IMR-90 (cell line): ENCODE measurements around the gene ADCY4. TPM values are rescaled to one million over a fixed set of nuclear protein-coding genes. Genes with fewer than 3 reads are reported as not detected.

Experiments
- ATAC-seq: fragments of 200-7000 bp; cut with Tn5 transposase; 2 replicates; pipeline ENCODE4 v1.9.1; 2020; ENCODE audit warnings: low read depth, mild to moderate bottlenecking, moderate library complexity
- BruUV-seq: library from RNA; stranded (reverse); fragments of 400-500 nt; replicated peaks from 2 replicates; lab custom pipeline; 2021; lab: Mats Ljungman, UMichigan
- CTCF ChIA-PET: fragments of 300-600 bp; formaldehyde crosslinking; extraction: SDS; loops from one replicate; lab custom pipeline; 2021; ENCODE audit warnings: antibody characterized with exemption; lab: Yijun Ruan, JAX
- POLR2A ChIA-PET: fragments of 300-600 bp; sonication (Branson Sonifier 250); formaldehyde crosslinking; loops from one replicate; lab custom pipeline; 2022; ENCODE audit warnings: antibody characterized with exemption; ENCODE audit not compliant: unreplicated experiment; lab: Charles Lee
- DNase-seq: peaks from one replicate; pipeline ENCODE4 v3.0.0; 2013
- H2AFZ ChIP-seq: replicated peaks from 2 replicates; pipeline ENCODE3; 2013; ENCODE audit warnings: low read length, mild to moderate bottlenecking; ENCODE audit not compliant: poor library complexity
- H2AK5ac ChIP-seq: 2 replicates; pipeline ENCODE4 v1.6.1; 2013; ENCODE audit warnings: low read depth, low read length, inconsistent platforms
- H2AK9ac ChIP-seq: replicated peaks from 2 replicates; pipeline ENCODE3; 2013; ENCODE audit warnings: mild to moderate bottlenecking, low read depth, low read length, moderate library complexity; ENCODE audit not compliant: poor library complexity
- H2BK120ac ChIP-seq: 2 replicates; pipeline ENCODE4 v1.6.1; 2013; ENCODE audit warnings: low read depth, low read length, inconsistent platforms
- H2BK15ac ChIP-seq: 3 replicates; pipeline ENCODE4 v1.6.1; 2013; ENCODE audit warnings: low read depth, low read length, inconsistent platforms
- H2BK20ac ChIP-seq: 2 replicates; pipeline ENCODE4 v1.6.1; 2013; ENCODE audit warnings: low read depth, mild to moderate bottlenecking, inconsistent platforms, low read length, moderate library complexity
- H2BK5ac ChIP-seq: 2 replicates; pipeline ENCODE4 v1.6.1; 2013; ENCODE audit warnings: mild to moderate bottlenecking, low read depth, low read length, inconsistent platforms; ENCODE audit not compliant: poor library complexity, severe bottlenecking
- H3K14ac ChIP-seq: replicated peaks from 2 replicates; pipeline ENCODE4 v1.6.1; 2013; ENCODE audit warnings: low read depth, low read length, inconsistent platforms
- H3K18ac ChIP-seq: 2 replicates; pipeline ENCODE4 v1.6.1; 2013; ENCODE audit warnings: low read depth, low read length, control low read depth
- H3K23ac ChIP-seq: 2 replicates; pipeline ENCODE4 v1.6.1; 2013; ENCODE audit warnings: low read depth, low read length, inconsistent platforms
- H3K27ac ChIP-seq: 2 replicates; pipeline ENCODE4 v1.5.1; 2013; ENCODE audit warnings: mild to moderate bottlenecking, control low read depth, low read length; ENCODE audit not compliant: insufficient read depth
- H3K27me3 ChIP-seq: 2 replicates; pipeline ENCODE4 v1.6.1; 2013; ENCODE audit warnings: low read length; ENCODE audit not compliant: control insufficient read depth, insufficient read depth
- H3K36me3 ChIP-seq: 2 replicates; pipeline ENCODE4 v1.6.1; 2013; ENCODE audit warnings: low read length, mixed read lengths; ENCODE audit not compliant: control insufficient read depth, insufficient read depth
- H3K4ac ChIP-seq: 2 replicates; pipeline ENCODE4 v1.6.1; 2013; ENCODE audit warnings: low read depth, low read length, inconsistent platforms
- H3K4me1 ChIP-seq: 2 replicates; pipeline ENCODE4 v1.6.1; 2013; ENCODE audit warnings: low read length, mixed read lengths; ENCODE audit not compliant: control insufficient read depth, insufficient read depth
- H3K4me2 ChIP-seq: 2 replicates; pipeline ENCODE4 v1.6.1; 2013; ENCODE audit warnings: low read depth, mild to moderate bottlenecking, control low read depth, low read length, moderate library complexity
- H3K4me3 ChIP-seq: 2 replicates; pipeline ENCODE4 v1.5.1; 2013; ENCODE audit warnings: low read depth, mild to moderate bottlenecking, control low read depth, low read length, moderate library complexity; ENCODE audit not compliant: insufficient read depth
- H3K56ac ChIP-seq: 2 replicates; pipeline ENCODE4 v1.6.1; 2013; ENCODE audit warnings: low read length, inconsistent platforms; ENCODE audit not compliant: insufficient read depth; ENCODE audit errors: extremely low read depth
- H3K79me1 ChIP-seq, 2 experiments: 2 replicates each; pipeline ENCODE4 v1.6.1; 2013; ENCODE audit warnings: low read length in 2 of 2, inconsistent platforms in 1 of 2, low read depth in 1 of 2
- H3K9ac ChIP-seq: 2 replicates; pipeline ENCODE4 v1.6.1; 2013; ENCODE audit warnings: low read depth, low read length, control low read depth
- H3K9me1 ChIP-seq: 2 replicates; pipeline ENCODE4 v1.6.1; 2013; ENCODE audit warnings: low read length, inconsistent platforms; ENCODE audit not compliant: insufficient read depth
- H3K9me3 ChIP-seq: 2 replicates; pipeline ENCODE4 v1.6.1; 2013; ENCODE audit warnings: low read length; ENCODE audit not compliant: control insufficient read depth, insufficient read depth
- H4K20me1 ChIP-seq: 2 replicates; pipeline ENCODE4 v1.6.1; 2013; ENCODE audit warnings: low read length, inconsistent platforms; ENCODE audit not compliant: insufficient read depth
- H4K5ac ChIP-seq: 2 replicates; pipeline ENCODE4 v1.6.1; 2013; ENCODE audit warnings: mild to moderate bottlenecking, low read depth, low read length, control low read depth
- H4K8ac ChIP-seq, 2 experiments: 2 replicates each; pipeline ENCODE4 v1.6.1; 2013; ENCODE audit warnings: low read depth in 2 of 2, low read length in 2 of 2, control low read depth in 1 of 2, inconsistent platforms in 1 of 2
- H4K91ac ChIP-seq: 2 replicates; pipeline ENCODE4 v1.6.1; 2013; ENCODE audit warnings: low read depth, low read length, inconsistent platforms; ENCODE audit not compliant: insufficient read depth
- BHLHE40 ChIP-seq: fragments of 150-350 bp; IDR thresholded peaks from 2 replicates; pipeline ENCODE4 v1.6.1; 2016; ENCODE audit warnings: mild to moderate bottlenecking, low read depth, low read length
- CEBPB ChIP-seq: IDR thresholded peaks from 2 replicates; pipeline ENCODE4 v1.6.1; 2012; ENCODE audit warnings: low read depth, low read length, improper control_type of control experiment
- CHD1 ChIP-seq: IDR thresholded peaks from 2 replicates; pipeline ENCODE4 v1.6.1; 2012; ENCODE audit warnings: low read depth, low read length, improper control_type of control experiment
- FOS ChIP-seq: fragments of 150-350 bp; IDR thresholded peaks from 2 replicates; pipeline ENCODE4 v1.6.1; 2016; ENCODE audit warnings: low read depth, low read length
- MAFK ChIP-seq: IDR thresholded peaks from 2 replicates; pipeline ENCODE4 v1.6.1; 2012; ENCODE audit warnings: low read depth, low read length, improper control_type of control experiment
- MAZ ChIP-seq: IDR thresholded peaks from 2 replicates; pipeline ENCODE4 v1.6.1; 2012; ENCODE audit warnings: low read depth, mild to moderate bottlenecking, low read length, improper control_type of control experiment, moderate library complexity, borderline replicate concordance
- MXI1 ChIP-seq: IDR thresholded peaks from 2 replicates; pipeline ENCODE4 v1.6.1; 2012; ENCODE audit warnings: low read depth, mild to moderate bottlenecking, low read length, moderate library complexity, borderline replicate concordance
- NFE2L2 ChIP-seq: fragments of 150-350 bp; IDR thresholded peaks from 2 replicates; pipeline ENCODE4 v1.6.1; 2016; ENCODE audit warnings: low read depth, mild to moderate bottlenecking, low read length
- POLR2A ChIP-seq: IDR thresholded peaks from 2 replicates; pipeline ENCODE4 v1.6.1; 2012; ENCODE audit warnings: mild to moderate bottlenecking, low read depth, low read length
- RAD21 ChIP-seq: IDR thresholded peaks from 2 replicates; pipeline ENCODE4 v1.6.1; 2012; ENCODE audit warnings: low read length, improper control_type of control experiment
- RFX5 ChIP-seq: IDR thresholded peaks from 2 replicates; pipeline ENCODE4 v1.8.0; 2012; ENCODE audit warnings: low read depth, mild to moderate bottlenecking, low read length, moderate library complexity
- SMC3 ChIP-seq: fragments of 150-350 bp; IDR thresholded peaks from 2 replicates; pipeline ENCODE4 v1.6.1; 2016; ENCODE audit warnings: low read depth, mild to moderate bottlenecking, antibody characterized with exemption, low read length, moderate library complexity
- WGBS, 2 experiments: methylation state at CpG; one replicate each; pipeline versions ENCODE4 v1.1.5 to v1.1.7; 2013; ENCODE audit warnings: missing lambda C conversion rate in 2 of 2; ENCODE audit not compliant: insufficient read length in 1 of 2; ENCODE audit errors: extremely low coverage in 2 of 2; 5-methylcytosine and 5-hydroxymethylcytosine counted together
- dilution Hi-C: fragments of 300-500 bp; cut with HindIII; formaldehyde crosslinking; loops from one replicate; pipeline ENCODE4 v1.14.3; 2018; ENCODE audit warnings: low sequenced_read_pairs; ENCODE audit not compliant: unreplicated experiment
- in situ Hi-C: fragments of 300-500 bp; cut with MboI; formaldehyde crosslinking; loops from 3 replicates; pipeline ENCODE4 v1.14.3; 2019; ENCODE audit warnings: low sequenced_read_pairs, inconsistent platforms, mixed read lengths
- intact Hi-C: fragments of 100-400 bp; cut with micrococcal nuclease; formaldehyde crosslinking; loops from 2 replicates; pipeline ENCODE4 v1.10.0; 2022
- polyA plus RNA-seq, 3 experiments: library from polyadenylated mRNA; depleted of rRNA; stranded (reverse); fragments of >200 nt; gene quantifications; 2 replicates each; pipeline ENCODE4 v1.2.3, GENCODE V29; 2012; ENCODE audit warnings: low replicate concordance in 1 of 3
- total RNA-seq: library from RNA; depleted of rRNA; stranded (reverse); fragments of >200 nt; gene quantifications from 2 replicates; pipeline ENCODE4 v1.2.3, GENCODE V29; 2012
- TF ChIP-seq, protein P1 (sequence below): conservative IDR thresholded peaks from 2 replicates; pipeline ENCODE4 v1.5.1; 2012; ENCODE audit warnings: mild to moderate bottlenecking, low read depth, low read length, improper control_type of control experiment
- TF ChIP-seq, protein P2 (sequence below): fragments of 150-350 bp; IDR thresholded peaks from 2 replicates; pipeline ENCODE4 v1.6.1; 2016; ENCODE audit warnings: low read depth, mild to moderate bottlenecking, low read length, moderate library complexity, borderline replicate concordance
- TF ChIP-seq, protein P3 (sequence below): fragments of 150-350 bp; IDR thresholded peaks from 2 replicates; pipeline ENCODE4 v1.6.1; 2017; ENCODE audit warnings: mild to moderate bottlenecking, antibody characterized with exemption, low read length, low read depth

Gene ADCY4
- total and polyA plus RNA-seq, 2 of the 4 experiments (the other 2 are of a cell fraction), result not detected

DNA sequence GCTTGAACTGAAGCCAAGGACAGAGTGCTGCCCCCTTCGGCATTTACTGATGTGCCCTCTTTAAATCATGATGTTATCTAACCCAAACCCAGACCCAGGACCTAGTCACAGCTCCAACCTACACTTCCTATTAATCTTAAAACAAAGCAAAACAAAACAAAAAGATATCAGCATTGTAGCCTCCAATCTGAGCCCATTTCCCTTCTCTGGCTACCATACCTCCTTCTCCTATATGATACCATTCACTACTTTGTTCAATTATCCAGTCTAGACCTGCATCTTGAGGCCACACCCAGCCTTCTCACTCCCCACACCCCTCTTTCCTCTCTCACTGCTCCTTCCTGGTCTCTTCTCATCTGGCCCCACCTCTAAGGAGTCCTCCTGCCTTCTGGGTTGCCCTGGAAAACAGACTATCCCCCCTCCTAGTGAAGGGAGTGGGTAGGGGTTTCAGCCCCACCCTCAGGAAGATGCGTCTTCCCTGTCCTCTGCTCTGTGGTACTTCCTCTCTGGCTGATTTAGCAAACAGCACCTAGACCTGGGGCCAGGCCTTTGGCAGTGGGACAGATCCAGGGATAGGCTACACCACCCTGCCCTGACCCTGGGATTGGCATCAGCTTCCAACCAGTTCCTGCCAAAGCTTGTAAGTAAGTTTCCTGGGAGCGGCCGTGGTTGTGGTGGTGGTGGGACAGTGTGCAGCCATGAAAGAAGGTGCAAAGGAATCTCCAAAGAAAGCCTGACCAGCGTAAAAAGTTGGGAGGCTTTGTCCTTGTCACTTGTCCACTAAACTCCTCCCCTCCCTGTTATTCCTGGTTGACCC lies 20.3 kb downstream of the ADCY4 start:
- no TSS peak for BruUV-seq
- Histone ChIP-seq H3K27ac (no peak overlapping the region), H4K91ac (no peak overlapping the region), H2BK5ac (no peak overlapping the region), H2AK9ac (no peak overlapping the region), H3K36me3 (no peaks in the 10 kb centered on the region), H3K23ac (no peak overlapping the region), H3K4me3 (no peak overlapping the region), H3K4ac (no peak overlapping the region), H3K9ac (no peak overlapping the region), H3K4me2 (no peak overlapping the region), H4K20me1 (no peaks in the 10 kb centered on the region; the same call in 1 of the 2 replicates), H3K56ac (no peak overlapping the region), H3K14ac (no peak overlapping the region), H3K18ac (no peak overlapping the region), H2BK20ac (no peak overlapping the region), H3K9me1 (peaks cover 11% of the 10 kb centered on the region), H3K79me1 (no peaks in the 10 kb centered on the region), H2AFZ (no peak overlapping the region), H3K27me3 (peaks cover 28% of the 10 kb centered on the region), H2BK15ac (no peak overlapping the region), H3K9me3 (no peaks in the 10 kb centered on the region), H3K4me1 (peaks cover 10% of the 10 kb centered on the region; the same call in 1 of the 2 replicates), H4K8ac (no peak overlapping the region), H4K5ac (no peak overlapping the region), H2BK120ac (no peak overlapping the region), H2AK5ac (no peak overlapping the region)
- WGBS, 2 experiments, result no CpG with 5 or more reads among the region's 5 CpGs
- CTCF ChIA-PET, result no interaction called here
- POLR2A ChIA-PET, result no interaction called here
- in situ Hi-C loops (no loop called here), intact Hi-C loops (no loop called here), dilution Hi-C loops (no loop called here)
- ATAC-seq (no peak), DNase-seq (no peak)
- TF ChIP-seq BHLHE40 (no peak), RFX5 (no peak), MAFK (no peak), SMC3 (no peak), CEBPB (no peak), CHD1 (no peak), MXI1 (no peak), NFE2L2 (no peak), POLR2A (no peak), MAZ (no peak), RAD21 (no peak), FOS (no peak)
- TF ChIP-seq, protein P1, sequence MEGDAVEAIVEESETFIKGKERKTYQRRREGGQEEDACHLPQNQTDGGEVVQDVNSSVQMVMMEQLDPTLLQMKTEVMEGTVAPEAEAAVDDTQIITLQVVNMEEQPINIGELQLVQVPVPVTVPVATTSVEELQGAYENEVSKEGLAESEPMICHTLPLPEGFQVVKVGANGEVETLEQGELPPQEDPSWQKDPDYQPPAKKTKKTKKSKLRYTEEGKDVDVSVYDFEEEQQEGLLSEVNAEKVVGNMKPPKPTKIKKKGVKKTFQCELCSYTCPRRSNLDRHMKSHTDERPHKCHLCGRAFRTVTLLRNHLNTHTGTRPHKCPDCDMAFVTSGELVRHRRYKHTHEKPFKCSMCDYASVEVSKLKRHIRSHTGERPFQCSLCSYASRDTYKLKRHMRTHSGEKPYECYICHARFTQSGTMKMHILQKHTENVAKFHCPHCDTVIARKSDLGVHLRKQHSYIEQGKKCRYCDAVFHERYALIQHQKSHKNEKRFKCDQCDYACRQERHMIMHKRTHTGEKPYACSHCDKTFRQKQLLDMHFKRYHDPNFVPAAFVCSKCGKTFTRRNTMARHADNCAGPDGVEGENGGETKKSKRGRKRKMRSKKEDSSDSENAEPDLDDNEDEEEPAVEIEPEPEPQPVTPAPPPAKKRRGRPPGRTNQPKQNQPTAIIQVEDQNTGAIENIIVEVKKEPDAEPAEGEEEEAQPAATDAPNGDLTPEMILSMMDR, result no peak
- TF ChIP-seq, protein P2, sequence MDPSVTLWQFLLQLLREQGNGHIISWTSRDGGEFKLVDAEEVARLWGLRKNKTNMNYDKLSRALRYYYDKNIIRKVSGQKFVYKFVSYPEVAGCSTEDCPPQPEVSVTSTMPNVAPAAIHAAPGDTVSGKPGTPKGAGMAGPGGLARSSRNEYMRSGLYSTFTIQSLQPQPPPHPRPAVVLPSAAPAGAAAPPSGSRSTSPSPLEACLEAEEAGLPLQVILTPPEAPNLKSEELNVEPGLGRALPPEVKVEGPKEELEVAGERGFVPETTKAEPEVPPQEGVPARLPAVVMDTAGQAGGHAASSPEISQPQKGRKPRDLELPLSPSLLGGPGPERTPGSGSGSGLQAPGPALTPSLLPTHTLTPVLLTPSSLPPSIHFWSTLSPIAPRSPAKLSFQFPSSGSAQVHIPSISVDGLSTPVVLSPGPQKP, result no peak
- TF ChIP-seq, protein P3, sequence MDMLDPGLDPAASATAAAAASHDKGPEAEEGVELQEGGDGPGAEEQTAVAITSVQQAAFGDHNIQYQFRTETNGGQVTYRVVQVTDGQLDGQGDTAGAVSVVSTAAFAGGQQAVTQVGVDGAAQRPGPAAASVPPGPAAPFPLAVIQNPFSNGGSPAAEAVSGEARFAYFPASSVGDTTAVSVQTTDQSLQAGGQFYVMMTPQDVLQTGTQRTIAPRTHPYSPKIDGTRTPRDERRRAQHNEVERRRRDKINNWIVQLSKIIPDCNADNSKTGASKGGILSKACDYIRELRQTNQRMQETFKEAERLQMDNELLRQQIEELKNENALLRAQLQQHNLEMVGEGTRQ, result no peak
